Measurements from ENCODE around the gene BEGAIN. TPM values are rescaled to one million over a fixed set of nuclear protein-coding genes. Genes with fewer than 3 reads are reported as not detected.

BEGAIN gene
- total RNA-seq, 4 donors from 2014 or later: 0.27 to 2.5 (median 0.37) TPM; not detected in 1

- no peak for DNase-seq
- H3K27ac ChIP-seq: no peak overlapping the region
- no peaks in the 10 kb centered on the region for H3K9me3 ChIP-seq
- in situ Hi-C loops (cut with MboI; ENCODE audit: low pct_ligation_motif_present in 1 of 4, low pct_unique_long_range_greater_than_20kb in 1 of 4, low sequenced_read_pairs in 3 of 4) (no loop called here), intact Hi-C loops (cut with DNase I; ENCODE audit: low total_unique reads) (no loop called here)
- H3K4me3 ChIP-seq: no peak overlapping the region
- TF ChIP-seq POLR2AphosphoS5 (IDR thresholded peaks at IDR 0.05): no peak
- no peak for TF ChIP-seq CTCF (IDR thresholded peaks at IDR 0.05)
- no peak for TF ChIP-seq POLR2A (IDR thresholded peaks at IDR 0.05)
- no peak for TF ChIP-seq EP300 (IDR thresholded peaks at IDR 0.05; ENCODE audit: low read depth)
- 73 to 82% methylated on average over 3 to 9 of the region's 9 CpGs for whole genome bisulfite sequencing, 2 donors (ENCODE audit: low coverage in 1 of 2)
- H3K4me1 ChIP-seq: no peaks in the 10 kb centered on the region
- no peaks in the 10 kb centered on the region for H3K27me3 ChIP-seq
- no peaks in the 10 kb centered on the region for H3K36me3 ChIP-seq
Measured at GRCh38 chr14:100498068-100498467, 89.1 kb downstream of the BEGAIN start.

DNA sequence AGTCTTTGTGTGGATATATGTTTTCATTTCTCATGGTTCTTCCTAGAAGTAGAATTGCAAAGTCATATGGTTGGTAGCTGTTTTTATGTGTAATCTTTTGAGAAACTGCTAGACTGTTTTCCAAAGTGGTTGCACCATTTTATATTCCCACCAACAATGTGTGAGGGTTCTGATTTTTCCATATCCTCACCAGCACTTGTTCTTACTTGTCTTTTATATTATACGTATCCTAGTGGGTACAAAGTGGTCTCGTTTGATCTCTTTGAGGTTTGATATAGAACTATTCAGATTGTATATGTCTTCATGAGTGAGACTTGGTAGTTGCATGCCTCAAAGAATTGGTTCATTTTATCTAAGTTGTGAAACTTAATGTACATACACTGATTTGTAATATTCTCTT, 91.3 kb downstream of the BEGAIN start:
- TF ChIP-seq EP300 (IDR thresholded peaks at IDR 0.05; ENCODE audit: low read depth) (no peak), CTCF (IDR thresholded peaks at IDR 0.05) (no peak), POLR2AphosphoS5 (IDR thresholded peaks at IDR 0.05) (no peak), POLR2A (IDR thresholded peaks at IDR 0.05) (no peak)
- Histone ChIP-seq H3K9me3 (no peaks in the 10 kb centered on the region), H3K27ac (no peak overlapping the region), H3K27me3 (no peaks in the 10 kb centered on the region), H3K36me3 (no peaks in the 10 kb centered on the region), H3K4me1 (no peaks in the 10 kb centered on the region), H3K4me3 (no peak overlapping the region)
- in situ Hi-C loops (cut with MboI; ENCODE audit: low pct_ligation_motif_present in 1 of 4, low pct_unique_long_range_greater_than_20kb in 1 of 4, low sequenced_read_pairs in 3 of 4) (no loop called here), intact Hi-C loops (cut with DNase I; ENCODE audit: low total_unique reads) (loop anchor here (2.0 kb wide), 1 partner anchor 23 kb away; no protein-coding TSS in a partner anchor)
- 97 to 98% methylated on average over 2 of the region's 2 CpGs for WGBS, 2 donors (ENCODE audit: low coverage in 1 of 2)
- no peak for DNase-seq

GRCh38 chr14:100494645-100495044, 92.6 kb downstream of the BEGAIN start:
- intact Hi-C loops (cut with DNase I; ENCODE audit: low total_unique reads): no loop called here
- 82 to 83% methylated on average over 1 to 4 of the region's 4 CpGs for WGBS, 2 donors (ENCODE audit: low coverage in 1 of 2)
- in situ Hi-C loops (cut with MboI; ENCODE audit: low pct_ligation_motif_present in 1 of 4, low pct_unique_long_range_greater_than_20kb in 1 of 4, low sequenced_read_pairs in 3 of 4): no loop called here
- Histone ChIP-seq H3K9me3 (no peaks in the 10 kb centered on the region), H3K27ac (no peak overlapping the region), H3K4me3 (no peak overlapping the region), H3K4me1 (no peaks in the 10 kb centered on the region), H3K36me3 (no peaks in the 10 kb centered on the region), H3K27me3 (no peaks in the 10 kb centered on the region)
- no peak for DNase-seq
- TF ChIP-seq POLR2A (IDR thresholded peaks at IDR 0.05): no peak
- no peak for TF ChIP-seq CTCF (IDR thresholded peaks at IDR 0.05)
- no peak for TF ChIP-seq POLR2AphosphoS5 (IDR thresholded peaks at IDR 0.05)
- TF ChIP-seq EP300 (IDR thresholded peaks at IDR 0.05; ENCODE audit: low read depth): no peak

DNA sequence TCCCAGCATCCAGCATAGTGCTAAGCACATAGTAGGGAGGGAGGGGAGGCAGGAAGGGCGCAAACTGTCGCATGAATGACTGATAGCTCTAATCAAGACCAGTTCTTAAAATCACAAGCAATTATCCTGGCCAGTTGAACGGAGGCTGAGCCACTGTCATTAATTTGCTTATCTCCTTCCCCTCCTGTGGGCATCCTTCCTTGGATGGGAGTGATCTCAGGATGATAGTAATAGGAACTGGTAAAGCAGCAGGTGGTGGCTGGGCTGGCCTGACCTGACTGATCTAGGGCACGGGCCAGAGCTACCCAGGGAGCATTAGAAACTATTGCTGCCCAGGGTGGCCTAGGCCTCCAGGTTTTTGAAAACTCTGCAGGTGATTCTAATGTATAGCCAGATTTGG, 97.0 kb downstream of the BEGAIN start:
- Histone ChIP-seq H3K4me1 (no peaks in the 10 kb centered on the region), H3K4me3 (no peak overlapping the region), H3K9me3 (no peaks in the 10 kb centered on the region), H3K27ac (no peak overlapping the region), H3K36me3 (no peaks in the 10 kb centered on the region), H3K27me3 (no peaks in the 10 kb centered on the region)
- 93% methylated on average over 4 of the region's 4 CpGs; no CpG with 5 or more reads in 1 of the 2 donors for WGBS, 2 donors (ENCODE audit: low coverage in 1 of 2)
- DNase-seq: no peak
- intact Hi-C loops (cut with DNase I; ENCODE audit: low total_unique reads) (no loop called here), in situ Hi-C loops (cut with MboI; ENCODE audit: low pct_ligation_motif_present in 1 of 4, low pct_unique_long_range_greater_than_20kb in 1 of 4, low sequenced_read_pairs in 3 of 4) (no loop called here)
- TF ChIP-seq CTCF (IDR thresholded peaks at IDR 0.05): no peak
- TF ChIP-seq EP300 (IDR thresholded peaks at IDR 0.05; ENCODE audit: low read depth): no peak
- no peak for TF ChIP-seq POLR2A (IDR thresholded peaks at IDR 0.05)
- no peak for TF ChIP-seq POLR2AphosphoS5 (IDR thresholded peaks at IDR 0.05)
